ENCODE results near the gene NNT. TPM values are rescaled to one million over a fixed set of nuclear protein-coding genes. Genes with fewer than 3 reads are reported as not detected.

Gene NNT
- total and polyA plus RNA-seq, 2 of the 8 experiments (the other 6 are each of a cell fraction or from before 2014, with no cell fraction given), result 11.0 to 22.2 TPM

DNA sequence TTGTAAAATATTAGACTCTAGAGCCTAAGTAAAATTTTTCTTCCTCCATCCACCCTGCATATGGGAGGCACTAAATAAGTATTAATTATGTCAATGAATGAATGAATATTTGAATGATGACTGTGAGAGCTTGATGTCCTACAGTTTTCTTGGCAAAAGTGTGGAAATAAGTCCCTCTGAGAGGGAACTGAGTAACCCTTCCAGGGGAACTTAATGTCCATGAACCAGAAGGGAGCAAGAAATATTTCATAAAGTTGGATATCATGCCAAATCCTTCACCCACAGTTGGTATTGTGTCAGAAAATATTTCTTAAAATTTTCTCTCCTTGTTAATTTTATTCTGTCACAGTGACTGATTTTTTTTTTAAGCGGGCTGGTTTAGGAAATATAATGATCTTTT lies 36.6 kb downstream of the NNT start:
- Histone ChIP-seq H3K14ac (ENCODE audit: insufficient read length) (no peak overlapping the region), H2BK12ac (ENCODE audit: low read depth, low read length) (no peak overlapping the region), H3K36me3 (ENCODE audit: control insufficient read depth in 2 of 4, insufficient read depth in 4 of 4, low read length in 3 of 4) (no peaks in the 10 kb centered on the region), H3K18ac (ENCODE audit: extremely low read depth, low read length) (no peak overlapping the region), H3K4me3 (ENCODE audit: extremely low read depth in 1 of 4, insufficient read depth in 2 of 4, low read depth in 3 of 4, low read length in 4 of 4) (no peak overlapping the region), H4K91ac (replicated peaks; ENCODE audit: insufficient read length, low read length) (no peak overlapping the region), H2AK5ac (ENCODE audit: low read depth, low read length) (no peak overlapping the region), H4K20me1 (replicated peaks in 1 of 2; ENCODE audit: control insufficient read depth in 1 of 2, insufficient read depth in 2 of 2, low read length in 2 of 2) (no peaks in the 10 kb centered on the region), H2AFZ (ENCODE audit: low read length) (no peak overlapping the region), H3K4me1 (replicated peaks in 1 of 4; ENCODE audit: control insufficient read depth in 3 of 4, insufficient read depth in 4 of 4, low read length in 3 of 4) (no peaks in the 10 kb centered on the region), H3K23ac (ENCODE audit: insufficient read length) (no peak overlapping the region), H3K27ac (ENCODE audit: low read depth, low read length) (no peak overlapping the region), H4K8ac (ENCODE audit: extremely low read depth, insufficient read depth, low read length) (no peak overlapping the region), H3K23me2 (ENCODE audit: low read depth, low read length) (no peaks in the 10 kb centered on the region), H3K79me1 (ENCODE audit: low read depth, low read length) (no peaks in the 10 kb centered on the region; the same call in 1 of the 2 replicates), H2BK5ac (ENCODE audit: low read depth, low read length) (no peak overlapping the region), H2BK20ac (ENCODE audit: low read length) (no peak overlapping the region), H3K9me3 (ENCODE audit: insufficient read depth in 2 of 2, low read depth in 1 of 2, low read length in 1 of 2) (no peaks in the 10 kb centered on the region), H3K27me3 (replicated peaks in 1 of 4; ENCODE audit: control insufficient read depth in 3 of 4, extremely low read depth in 1 of 4, insufficient read depth in 3 of 4, low read length in 3 of 4) (no peaks in the 10 kb centered on the region), H3K4me2 (ENCODE audit: insufficient read depth in 1 of 2, low read depth in 2 of 2, low read length in 2 of 2) (no peak overlapping the region), H2BK120ac (replicated peaks; ENCODE audit: low read depth, low read length) (no peak overlapping the region), H3K79me2 (ENCODE audit: control insufficient read depth in 1 of 2, insufficient read depth in 2 of 2, low read length in 2 of 2) (no peaks in the 10 kb centered on the region), H3K9ac (replicated peaks in 1 of 4; ENCODE audit: extremely low read depth in 1 of 4, low read depth in 3 of 4, low read length in 3 of 4) (no peak overlapping the region), H3K56ac (replicated peaks; ENCODE audit: insufficient read length, low read depth, low read length) (no peak overlapping the region), H4K5ac (ENCODE audit: insufficient read length, low read depth, low read length) (no peak overlapping the region), H2BK15ac (ENCODE audit: low read length) (no peak overlapping the region), H3K4ac (replicated peaks; ENCODE audit: insufficient read length, low read depth, low read length) (no peak overlapping the region)
- FAIRE-seq (no peak), DNase-seq (ENCODE audit: low read depth in 1 of 2, low spot score in 2 of 2) (no peak)
- no peak for TF ChIP-seq SP4 (IDR thresholded peaks at IDR 0.05; ENCODE audit: low read length)
- no peak for TF ChIP-seq SP1 (IDR thresholded peaks at IDR 0.05; ENCODE audit: low read depth, low read length)
- no peak for TF ChIP-seq RFX5 (IDR thresholded peaks at IDR 0.05; ENCODE audit: borderline replicate concordance, low read depth, low read length)
- no peak for TF ChIP-seq SIX5 (IDR thresholded peaks at IDR 0.05; ENCODE audit: low read depth, low read length)
- TF ChIP-seq POLR2A (IDR thresholded peaks at IDR 0.05; ENCODE audit: control extremely low read depth in 1 of 2, low read depth in 2 of 2, low read length in 2 of 2), result no peak
- ChIA-PET CTCF (ENCODE audit: partially characterized antibody) (interaction anchor here (6.0 kb wide), 1 partner anchor 8 kb away, joined by 38 read pairs; no protein-coding TSS in a partner anchor), POLR2A (ENCODE audit: partially characterized antibody) (interaction anchor here (1.0 kb wide), 1 partner anchor 156 kb away, joined by 3 read pairs; the partner anchor contains the start of gene TMEM267)
- 89% methylated on average over 1 of the region's 1 CpG; no CpG with 5 or more reads in 1 of the 2 experiments for WGBS, 2 experiments (ENCODE audit: extremely low coverage in 1 of 2, insufficient coverage in 1 of 2, insufficient read length in 1 of 2, insufficient replicate concordance in 2 of 2, low coverage in 1 of 2, low lambda C conversion rate in 2 of 2, missing lambda C conversion rate in 1 of 2)
